ENCODE measurements around the gene GGT5.

- TF ChIP-seq CTCF (IDR thresholded peaks at IDR 0.05; ENCODE audit: low read depth, low read length, poor library complexity, severe bottlenecking) (no peak), EZH2phosphoT487 (IDR thresholded peaks at IDR 0.05; ENCODE audit: borderline replicate concordance, low read length) (no peak)
Measured at GRCh38 chr22:24191893-24192292, 53.0 kb downstream of the GGT5 start.
